H9 (cell line): ENCODE measurements around the gene DACH1. TPM values are rescaled to one million over a fixed set of nuclear protein-coding genes. Genes with fewer than 3 reads are reported as not detected.

Source experiments
- DNase-seq: peaks from one replicate; pipeline ENCODE4 v3.0.0-alpha.2; 2017
- H2AFZ ChIP-seq: one replicate; pipeline ENCODE4 v1.6.1; 2013; ENCODE audit warnings: mild to moderate bottlenecking, low read length, control low read depth, moderate library complexity
- H2AK5ac ChIP-seq: 2 replicates; pipeline ENCODE4 v1.6.1; 2013; ENCODE audit warnings: low read length, control low read depth, mixed read lengths; ENCODE audit not compliant: insufficient read length
- H2BK120ac ChIP-seq: one replicate; pipeline ENCODE4 v1.6.1; 2013; ENCODE audit warnings: low read depth, mild to moderate bottlenecking, low read length, control low read depth, inconsistent platforms; ENCODE audit not compliant: poor library complexity, severe bottlenecking
- H2BK12ac ChIP-seq: 2 replicates; pipeline ENCODE4 v1.6.1; 2013; ENCODE audit warnings: low read length, control low read depth, mixed read lengths, low read depth; ENCODE audit not compliant: insufficient read length
- H2BK15ac ChIP-seq: 2 replicates; pipeline ENCODE4 v1.6.1; 2013; ENCODE audit warnings: low read depth, low read length, control low read depth
- H2BK20ac ChIP-seq: one replicate; pipeline ENCODE4 v1.6.1; 2013; ENCODE audit warnings: low read depth, mild to moderate bottlenecking, low read length, control low read depth, inconsistent platforms; ENCODE audit not compliant: poor library complexity, severe bottlenecking
- H2BK5ac ChIP-seq: 2 replicates; pipeline ENCODE4 v1.6.1; 2013; ENCODE audit warnings: low read length, control low read depth, mixed read lengths; ENCODE audit not compliant: insufficient read length
- H3K14ac ChIP-seq: 2 replicates; pipeline ENCODE4 v1.6.1; 2013; ENCODE audit warnings: low read length, control low read depth; ENCODE audit not compliant: insufficient read depth
- H3K18ac ChIP-seq: 2 replicates; pipeline ENCODE4 v1.6.1; 2013; ENCODE audit warnings: low read depth, mild to moderate bottlenecking, mixed read lengths, low read length, control low read depth; ENCODE audit not compliant: insufficient read length
- H3K23ac ChIP-seq: 2 replicates; pipeline ENCODE4 v1.6.1; 2013; ENCODE audit warnings: low read length, control low read depth, mixed read lengths, low read depth; ENCODE audit not compliant: insufficient read length
- H3K23me2 ChIP-seq: 2 replicates; pipeline ENCODE4 v1.6.1; 2013; ENCODE audit warnings: low read depth, mild to moderate bottlenecking, mixed read lengths, low read length, control low read depth; ENCODE audit not compliant: insufficient read length, poor library complexity, severe bottlenecking
- H3K27ac ChIP-seq: 2 replicates; pipeline ENCODE4 v1.5.1; 2013; ENCODE audit warnings: low read length, control low read depth, mixed read lengths, low read depth; ENCODE audit not compliant: insufficient read length
- H3K27me3 ChIP-seq: 2 replicates; pipeline ENCODE4 v1.6.1; 2013; ENCODE audit warnings: low read length, control low read depth, inconsistent platforms; ENCODE audit not compliant: insufficient read depth
- H3K4ac ChIP-seq: 2 replicates; pipeline ENCODE4 v1.6.1; 2013; ENCODE audit warnings: low read depth, mild to moderate bottlenecking, control low read depth, inconsistent platforms, low read length, moderate library complexity
- H3K4me1 ChIP-seq: 2 replicates; pipeline ENCODE4 v1.6.1; 2013; ENCODE audit warnings: low read length, control low read depth, inconsistent platforms; ENCODE audit not compliant: insufficient read depth
- H3K4me2 ChIP-seq: 2 replicates; pipeline ENCODE4 v1.6.1; 2013; ENCODE audit warnings: low read length, control low read depth, mixed read lengths; ENCODE audit not compliant: insufficient read length, insufficient read depth
- H3K56ac ChIP-seq: 2 replicates; pipeline ENCODE4 v1.6.1; 2013; ENCODE audit warnings: low read depth, mild to moderate bottlenecking, mixed read lengths, low read length, control low read depth; ENCODE audit not compliant: insufficient read length
- H3K79me1 ChIP-seq: 2 replicates; pipeline ENCODE4 v1.6.1; 2013; ENCODE audit warnings: low read depth, mild to moderate bottlenecking, moderate library complexity, low read length, control low read depth, inconsistent platforms; ENCODE audit not compliant: insufficient read depth, poor library complexity, severe bottlenecking
- H3K79me2 ChIP-seq: 2 replicates; pipeline ENCODE4 v1.6.1; 2013; ENCODE audit warnings: low read length, control low read depth, inconsistent platforms; ENCODE audit not compliant: insufficient read depth
- H3K9ac ChIP-seq: 2 replicates; pipeline ENCODE4 v1.6.1; 2013; ENCODE audit warnings: low read length, control low read depth, mixed read lengths; ENCODE audit not compliant: insufficient read length; ENCODE audit errors: extremely low read depth
- H3K9me3 ChIP-seq: one replicate; pipeline ENCODE4 v1.6.1; 2013; ENCODE audit warnings: low read depth, low read length, inconsistent platforms; ENCODE audit not compliant: control insufficient read depth
- H3T11ph ChIP-seq: one replicate; pipeline ENCODE4 v1.6.1; 2013; ENCODE audit warnings: mild to moderate bottlenecking, low read length, control low read depth, inconsistent platforms
- H4K20me1 ChIP-seq: one replicate; pipeline ENCODE4 v1.6.1; 2013; ENCODE audit not compliant: control insufficient read depth, insufficient read length, insufficient read depth
- H4K5ac ChIP-seq: 2 replicates; pipeline ENCODE4 v1.6.1; 2013; ENCODE audit warnings: low read depth, mild to moderate bottlenecking, mixed read lengths, low read length, control low read depth; ENCODE audit not compliant: insufficient read length
- H4K8ac ChIP-seq: replicated peaks from 2 replicates; pipeline ENCODE4 v1.6.1; 2013; ENCODE audit warnings: low read length, control low read depth, mixed read lengths, low read depth; ENCODE audit not compliant: insufficient read length
- H4K91ac ChIP-seq: 2 replicates; pipeline ENCODE4 v1.6.1; 2013; ENCODE audit warnings: low read depth, mild to moderate bottlenecking, moderate library complexity, mixed read lengths, low read length, control low read depth; ENCODE audit not compliant: insufficient read length
- H3K27ac Mint-ChIP-seq, 3 experiments: 2 replicates in 2 of 3; 3 replicates in 1 of 3; pipeline ENCODE4 v1.8.0; 2020 to 2021; ENCODE audit warnings: mixed read lengths in 3 of 3, mild to moderate bottlenecking in 1 of 3, moderate library complexity in 1 of 3
- H3K27me3 Mint-ChIP-seq: 2 replicates; pipeline ENCODE4 v1.8.0; 2021; ENCODE audit warnings: low read depth, mild to moderate bottlenecking, moderate library complexity, mixed read lengths
- H3K36me3 Mint-ChIP-seq, 3 experiments: 2 replicates in 2 of 3; 3 replicates in 1 of 3; pipeline ENCODE4 v1.8.0; 2020 to 2021; ENCODE audit warnings: low read depth in 3 of 3, mixed read lengths in 3 of 3; ENCODE audit not compliant: insufficient read depth in 1 of 3
- H3K4me1 Mint-ChIP-seq, 2 experiments: 2 replicates each; pipeline ENCODE4 v1.8.0; 2020; ENCODE audit warnings: mixed read lengths in 2 of 2
- H3K4me3 Mint-ChIP-seq, 2 experiments: 2 replicates in 1 of 2; 3 replicates in 1 of 2; pipeline ENCODE4 v1.8.0; 2020 to 2021; ENCODE audit warnings: mild to moderate bottlenecking in 2 of 2, mixed read lengths in 2 of 2, moderate library complexity in 1 of 2
- H3K9me3 Mint-ChIP-seq, 2 experiments: 2 replicates in 1 of 2; 3 replicates in 1 of 2; pipeline ENCODE4 v1.8.0; 2020; ENCODE audit warnings: mild to moderate bottlenecking in 2 of 2, mixed read lengths in 2 of 2, moderate library complexity in 1 of 2
- WGBS: extraction: QIAGEN DNeasy Blood & Tissue Kit; methylation state at CpG from one replicate; pipeline ENCODE4 v1.1.7; 2013; ENCODE audit warnings: missing lambda C conversion rate, low lambda C conversion rate, mixed read lengths; ENCODE audit not compliant: insufficient read length; ENCODE audit errors: extremely low coverage; 5-methylcytosine and 5-hydroxymethylcytosine counted together
- total RNA-seq: library from RNA; stranded (reverse); gene quantifications from 2 replicates; pipeline ENCODE4 v1.2.1, GENCODE V29; 2021
- TF ChIP-seq, protein P1 (sequence below): fragments of 200-600 bp; sonication (generic); conservative IDR thresholded peaks from 3 replicates; pipeline ENCODE4 v1.8.0; 2021; ENCODE audit warnings: antibody characterized with exemption, mild to moderate bottlenecking

DACH1 gene
- total RNA-seq, 1 experiment from 2014 or later = not detected

DNA sequence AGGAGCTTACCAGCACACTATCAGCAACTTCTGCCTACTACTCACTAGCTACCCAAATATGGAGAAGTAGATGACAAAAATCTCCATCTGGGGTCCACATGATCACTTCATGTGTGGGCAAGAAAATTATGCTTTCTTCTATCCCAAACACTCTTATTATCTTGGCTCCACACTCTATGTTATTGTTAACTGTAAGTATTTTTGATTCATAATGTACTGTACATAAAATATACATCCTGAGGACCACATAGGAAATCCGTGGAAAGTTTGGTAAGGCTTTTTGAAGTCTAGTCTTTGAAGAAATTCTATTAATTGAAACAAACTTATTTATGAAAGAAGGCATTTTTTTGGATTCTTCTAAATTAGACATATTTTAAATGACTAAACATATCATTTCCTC is 378.8 kb downstream of the DACH1 start:
- Histone ChIP-seq H4K20me1 (no peaks in the 10 kb centered on the region), H3K23ac (no peak overlapping the region), H3K79me1 (no peaks in the 10 kb centered on the region), H4K8ac (no peak overlapping the region), H3K79me2 (no peaks in the 10 kb centered on the region), H3K27me3 (no peaks in the 10 kb centered on the region), H3K9ac (no peak overlapping the region), H2BK120ac (no peak overlapping the region), H2AFZ (no peak overlapping the region), H3K18ac (no peak overlapping the region), H3K4me2 (no peak overlapping the region), H3K14ac (no peak overlapping the region), H3K4ac (no peak overlapping the region), H4K91ac (no peak overlapping the region), H3K23me2 (no peaks in the 10 kb centered on the region), H3K27ac (no peak overlapping the region), H2BK20ac (no peak overlapping the region), H3K56ac (no peak overlapping the region), H4K5ac (no peak overlapping the region), H2BK5ac (no peak overlapping the region), H3T11ph (no peak overlapping the region), H2AK5ac (no peak overlapping the region), H3K9me3 (no peaks in the 10 kb centered on the region), H3K4me1 (no peaks in the 10 kb centered on the region), H2BK15ac (no peak overlapping the region), H2BK12ac (no peak overlapping the region)
- H3K9me3 Mint-ChIP-seq = no peaks in the 10 kb centered on the region
- TF ChIP-seq, protein P1, sequence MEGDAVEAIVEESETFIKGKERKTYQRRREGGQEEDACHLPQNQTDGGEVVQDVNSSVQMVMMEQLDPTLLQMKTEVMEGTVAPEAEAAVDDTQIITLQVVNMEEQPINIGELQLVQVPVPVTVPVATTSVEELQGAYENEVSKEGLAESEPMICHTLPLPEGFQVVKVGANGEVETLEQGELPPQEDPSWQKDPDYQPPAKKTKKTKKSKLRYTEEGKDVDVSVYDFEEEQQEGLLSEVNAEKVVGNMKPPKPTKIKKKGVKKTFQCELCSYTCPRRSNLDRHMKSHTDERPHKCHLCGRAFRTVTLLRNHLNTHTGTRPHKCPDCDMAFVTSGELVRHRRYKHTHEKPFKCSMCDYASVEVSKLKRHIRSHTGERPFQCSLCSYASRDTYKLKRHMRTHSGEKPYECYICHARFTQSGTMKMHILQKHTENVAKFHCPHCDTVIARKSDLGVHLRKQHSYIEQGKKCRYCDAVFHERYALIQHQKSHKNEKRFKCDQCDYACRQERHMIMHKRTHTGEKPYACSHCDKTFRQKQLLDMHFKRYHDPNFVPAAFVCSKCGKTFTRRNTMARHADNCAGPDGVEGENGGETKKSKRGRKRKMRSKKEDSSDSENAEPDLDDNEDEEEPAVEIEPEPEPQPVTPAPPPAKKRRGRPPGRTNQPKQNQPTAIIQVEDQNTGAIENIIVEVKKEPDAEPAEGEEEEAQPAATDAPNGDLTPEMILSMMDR = no peak
- no peaks in the 10 kb centered on the region for H3K4me1 Mint-ChIP-seq
- DNase-seq = no peak
- H3K27me3 Mint-ChIP-seq = no peaks in the 10 kb centered on the region
- H3K4me3 Mint-ChIP-seq = no peak overlapping the region
- H3K36me3 Mint-ChIP-seq = no peaks in the 10 kb centered on the region
- H3K27ac Mint-ChIP-seq = no peak overlapping the region
- WGBS = no CpG with 5 or more reads among the region's 1 CpG
